ENCODE data around the gene NDUFA1. TPM values are rescaled to one million over a fixed set of nuclear protein-coding genes. Genes with fewer than 3 reads are reported as not detected.

The NDUFA1 gene
- total and polyA plus RNA-seq, 2 experiments from 2014 or later, result 68.3 to 324 TPM

- TF ChIP-seq EZH2 (IDR thresholded peaks at IDR 0.05; ENCODE audit: borderline replicate concordance), result no peak
- no peak for TF ChIP-seq CTCF (IDR thresholded peaks at IDR 0.05; ENCODE audit: poor library complexity)
- TF ChIP-seq EZH2phosphoT487 (IDR thresholded peaks at IDR 0.05; ENCODE audit: low read depth, severe bottlenecking, unreplicated experiment), result no peak
- WGBS (ENCODE audit: low lambda C conversion rate, missing lambda C conversion rate), result 50% methylated on average over 25 of the region's 25 CpGs
- Histone ChIP-seq H4K20me1 (ENCODE audit: insufficient read depth, poor library complexity, severe bottlenecking) (no peaks in the 10 kb centered on the region), H3K36me3 (replicated peaks; ENCODE audit: insufficient read depth, low read depth) (no peaks in the 10 kb centered on the region), H3K9me3 (ENCODE audit: low read depth) (no peaks in the 10 kb centered on the region), H3K27ac (peak overlapping the region; percentile 97), H3K9me2 (replicated peaks; ENCODE audit: insufficient read depth) (no peaks in the 10 kb centered on the region), H3K27me3 (no peaks in the 10 kb centered on the region), H3K4me3 (peak overlapping the region; percentile 63), H2AFZ (peak overlapping the region; percentile 42), H3K79me2 (peaks cover 34% of the 10 kb centered on the region), H3K4me1 (ENCODE audit: insufficient read depth) (peaks cover 5% of the 10 kb centered on the region), H3K4me2 (peak overlapping the region; percentile 73)
- peak; percentile 34 for DNase-seq (ENCODE audit: low spot score)
Observed at GRCh38 chrX:119870626-119871131, 953 bp upstream of the NDUFA1 start.

GRCh38 chrX:119871245-119871598, 410 bp upstream of the NDUFA1 start:
- Histone ChIP-seq H3K9me3 (ENCODE audit: low read depth) (no peaks in the 10 kb centered on the region), H3K27ac (peak overlapping the region; percentile 97), H3K79me2 (peaks cover 34% of the 10 kb centered on the region), H3K4me3 (peak overlapping the region; percentile 63), H3K27me3 (no peaks in the 10 kb centered on the region), H3K36me3 (replicated peaks; ENCODE audit: insufficient read depth, low read depth) (no peaks in the 10 kb centered on the region), H3K4me2 (peak overlapping the region; percentile 73), H3K9me2 (replicated peaks; ENCODE audit: insufficient read depth) (no peaks in the 10 kb centered on the region), H2AFZ (peak overlapping the region; percentile 42), H4K20me1 (ENCODE audit: insufficient read depth, poor library complexity, severe bottlenecking) (no peaks in the 10 kb centered on the region), H3K4me1 (ENCODE audit: insufficient read depth) (peaks cover 5% of the 10 kb centered on the region)
- peak; percentile 12 for DNase-seq (ENCODE audit: low spot score)
- TF ChIP-seq EZH2 (IDR thresholded peaks at IDR 0.05; ENCODE audit: borderline replicate concordance) (no peak), CTCF (IDR thresholded peaks at IDR 0.05; ENCODE audit: poor library complexity) (no peak), EZH2phosphoT487 (IDR thresholded peaks at IDR 0.05; ENCODE audit: low read depth, severe bottlenecking, unreplicated experiment) (no peak)
- 43% methylated on average over 26 of the region's 26 CpGs for WGBS (ENCODE audit: low lambda C conversion rate, missing lambda C conversion rate)

GRCh38 chrX:119878740-119879139, 7.1 kb downstream of the NDUFA1 start:
- WGBS (ENCODE audit: low lambda C conversion rate, missing lambda C conversion rate), result 88% methylated on average over 2 of the region's 2 CpGs
- Histone ChIP-seq H3K4me3 (no peak overlapping the region), H4K20me1 (ENCODE audit: insufficient read depth, poor library complexity, severe bottlenecking) (no peaks in the 10 kb centered on the region), H3K4me2 (no peak overlapping the region), H3K9me2 (replicated peaks; ENCODE audit: insufficient read depth) (no peaks in the 10 kb centered on the region), H2AFZ (no peak overlapping the region), H3K4me1 (ENCODE audit: insufficient read depth) (no peaks in the 10 kb centered on the region), H3K36me3 (replicated peaks; ENCODE audit: insufficient read depth, low read depth) (no peaks in the 10 kb centered on the region), H3K27me3 (no peaks in the 10 kb centered on the region), H3K79me2 (peaks cover 3% of the 10 kb centered on the region), H3K9me3 (ENCODE audit: low read depth) (no peaks in the 10 kb centered on the region), H3K27ac (no peak overlapping the region)
- no peak for DNase-seq (ENCODE audit: low spot score)
- TF ChIP-seq EZH2phosphoT487 (IDR thresholded peaks at IDR 0.05; ENCODE audit: low read depth, severe bottlenecking, unreplicated experiment), result no peak
- TF ChIP-seq EZH2 (IDR thresholded peaks at IDR 0.05; ENCODE audit: borderline replicate concordance), result no peak
- TF ChIP-seq CTCF (IDR thresholded peaks at IDR 0.05; ENCODE audit: poor library complexity), result no peak

All from hepatocyte (in vitro differentiated cells).